UCSD-AML1 (cell line): ENCODE measurements around the gene SRPK1.

Source experiments
- DNase-seq: peaks from one replicate; lab custom pipeline; 2025; ENCODE audit not compliant: unreplicated experiment; lab: John Stamatoyannopoulos, UW

The SRPK1 gene

GRCh38 chr6:35786272-35786671 is 134.6 kb downstream of the SRPK1 start:
- DNase-seq = no peak

DNA sequence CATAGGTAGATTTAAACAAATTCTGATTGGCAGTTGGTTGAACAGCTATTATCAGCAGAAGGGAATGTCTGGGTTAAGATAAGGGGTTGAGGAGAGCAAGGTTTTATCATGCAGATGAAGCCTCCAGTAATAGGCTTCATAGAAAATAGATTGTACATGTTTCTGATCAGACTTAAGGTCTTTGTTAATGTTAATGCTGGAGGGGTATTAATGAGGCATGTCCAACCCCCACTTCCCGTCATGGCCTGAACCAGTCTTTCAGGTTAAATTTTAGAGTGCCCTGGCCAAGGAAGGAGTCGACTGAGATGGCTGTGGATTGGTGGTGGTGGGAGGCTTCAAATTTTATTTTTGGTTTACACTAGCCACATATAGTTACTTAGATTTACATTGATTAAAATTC is 136.7 kb downstream of the SRPK1 start:
- DNase-seq = no peak
